ENCODE results near the gene CSTF1.
"Not testable (repeated sequence)": the region's sequence is repeated elsewhere in the genome, so short reads cannot be mapped to it uniquely, and the experiment has no call there.

- TF ChIP-seq CTCF (IDR thresholded peaks at IDR 0.05; ENCODE audit: low read depth, low read length, missing input control); YY1 (IDR thresholded peaks at IDR 0.05); SP1 (IDR thresholded peaks at IDR 0.05); TAF1 (conservative IDR thresholded peaks at IDR 0.05); RAD21 (IDR thresholded peaks at IDR 0.05); EGR1 (IDR thresholded peaks at IDR 0.05; ENCODE audit: low read depth in 2 of 2); GABPA (IDR thresholded peaks at IDR 0.05 in 1 of 2, conservative IDR thresholded peaks at IDR 0.05 in 1 of 2); FOXA1 (IDR thresholded peaks at IDR 0.05); RXRA (IDR thresholded peaks at IDR 0.05); ATF3 (IDR thresholded peaks at IDR 0.05); JUND (IDR thresholded peaks at IDR 0.05): not testable (repeated sequence)
- TF ChIP-seq, protein P1, sequence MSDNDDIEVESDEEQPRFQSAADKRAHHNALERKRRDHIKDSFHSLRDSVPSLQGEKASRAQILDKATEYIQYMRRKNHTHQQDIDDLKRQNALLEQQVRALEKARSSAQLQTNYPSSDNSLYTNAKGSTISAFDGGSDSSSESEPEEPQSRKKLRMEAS (IDR thresholded peaks at IDR 0.05), result not testable (repeated sequence)
- TF ChIP-seq, protein P2, sequence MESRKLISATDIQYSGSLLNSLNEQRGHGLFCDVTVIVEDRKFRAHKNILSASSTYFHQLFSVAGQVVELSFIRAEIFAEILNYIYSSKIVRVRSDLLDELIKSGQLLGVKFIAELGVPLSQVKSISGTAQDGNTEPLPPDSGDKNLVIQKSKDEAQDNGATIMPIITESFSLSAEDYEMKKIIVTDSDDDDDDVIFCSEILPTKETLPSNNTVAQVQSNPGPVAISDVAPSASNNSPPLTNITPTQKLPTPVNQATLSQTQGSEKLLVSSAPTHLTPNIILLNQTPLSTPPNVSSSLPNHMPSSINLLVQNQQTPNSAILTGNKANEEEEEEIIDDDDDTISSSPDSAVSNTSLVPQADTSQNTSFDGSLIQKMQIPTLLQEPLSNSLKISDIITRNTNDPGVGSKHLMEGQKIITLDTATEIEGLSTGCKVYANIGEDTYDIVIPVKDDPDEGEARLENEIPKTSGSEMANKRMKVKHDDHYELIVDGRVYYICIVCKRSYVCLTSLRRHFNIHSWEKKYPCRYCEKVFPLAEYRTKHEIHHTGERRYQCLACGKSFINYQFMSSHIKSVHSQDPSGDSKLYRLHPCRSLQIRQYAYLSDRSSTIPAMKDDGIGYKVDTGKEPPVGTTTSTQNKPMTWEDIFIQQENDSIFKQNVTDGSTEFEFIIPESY (IDR thresholded peaks at IDR 0.05), result not testable (repeated sequence)
- TF ChIP-seq, protein P3, sequence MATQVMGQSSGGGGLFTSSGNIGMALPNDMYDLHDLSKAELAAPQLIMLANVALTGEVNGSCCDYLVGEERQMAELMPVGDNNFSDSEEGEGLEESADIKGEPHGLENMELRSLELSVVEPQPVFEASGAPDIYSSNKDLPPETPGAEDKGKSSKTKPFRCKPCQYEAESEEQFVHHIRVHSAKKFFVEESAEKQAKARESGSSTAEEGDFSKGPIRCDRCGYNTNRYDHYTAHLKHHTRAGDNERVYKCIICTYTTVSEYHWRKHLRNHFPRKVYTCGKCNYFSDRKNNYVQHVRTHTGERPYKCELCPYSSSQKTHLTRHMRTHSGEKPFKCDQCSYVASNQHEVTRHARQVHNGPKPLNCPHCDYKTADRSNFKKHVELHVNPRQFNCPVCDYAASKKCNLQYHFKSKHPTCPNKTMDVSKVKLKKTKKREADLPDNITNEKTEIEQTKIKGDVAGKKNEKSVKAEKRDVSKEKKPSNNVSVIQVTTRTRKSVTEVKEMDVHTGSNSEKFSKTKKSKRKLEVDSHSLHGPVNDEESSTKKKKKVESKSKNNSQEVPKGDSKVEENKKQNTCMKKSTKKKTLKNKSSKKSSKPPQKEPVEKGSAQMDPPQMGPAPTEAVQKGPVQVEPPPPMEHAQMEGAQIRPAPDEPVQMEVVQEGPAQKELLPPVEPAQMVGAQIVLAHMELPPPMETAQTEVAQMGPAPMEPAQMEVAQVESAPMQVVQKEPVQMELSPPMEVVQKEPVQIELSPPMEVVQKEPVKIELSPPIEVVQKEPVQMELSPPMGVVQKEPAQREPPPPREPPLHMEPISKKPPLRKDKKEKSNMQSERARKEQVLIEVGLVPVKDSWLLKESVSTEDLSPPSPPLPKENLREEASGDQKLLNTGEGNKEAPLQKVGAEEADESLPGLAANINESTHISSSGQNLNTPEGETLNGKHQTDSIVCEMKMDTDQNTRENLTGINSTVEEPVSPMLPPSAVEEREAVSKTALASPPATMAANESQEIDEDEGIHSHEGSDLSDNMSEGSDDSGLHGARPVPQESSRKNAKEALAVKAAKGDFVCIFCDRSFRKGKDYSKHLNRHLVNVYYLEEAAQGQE (IDR thresholded peaks at IDR 0.05), result not testable (repeated sequence)
Observed at GRCh38 chr20:56390396-56390795, 2.0 kb upstream of the CSTF1 start.

All from liver (tissue), 3 donors.